Hepatic stellate cell (primary cell): ENCODE measurements around the gene HSF2BP.
A peak's percentile ranks its signal among the peaks of the same experiment; 100 is the strongest.
"Not testable (repeated sequence)": the region's sequence is repeated elsewhere in the genome, so short reads cannot be mapped to it uniquely, and the experiment has no call there.

ENCODE experiments used
- DNase-seq: peaks from one replicate; pipeline ENCODE4 v3.0.0; 2011; ENCODE audit warnings: low spot score

The HSF2BP gene

DNA sequence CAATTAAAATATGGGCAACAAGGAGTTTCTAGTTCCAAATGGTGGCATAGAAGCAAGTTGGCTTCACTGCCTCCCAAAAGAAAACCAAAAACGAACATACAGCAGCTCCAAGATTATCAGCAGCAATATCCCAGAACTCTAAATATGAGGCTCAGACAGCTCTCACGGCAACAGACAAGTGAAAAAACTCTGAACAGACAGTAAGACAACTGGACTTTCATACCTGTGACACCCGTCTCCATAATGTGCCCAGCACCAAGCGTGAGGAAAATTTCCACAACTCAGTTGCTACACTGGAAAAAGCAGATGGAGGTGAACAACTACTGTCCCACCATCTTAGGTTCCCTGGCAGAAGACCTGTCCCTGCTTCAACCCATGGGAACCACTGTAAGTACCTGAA is 39.9 kb downstream of the HSF2BP start:
- DNase-seq: no peak

DNA sequence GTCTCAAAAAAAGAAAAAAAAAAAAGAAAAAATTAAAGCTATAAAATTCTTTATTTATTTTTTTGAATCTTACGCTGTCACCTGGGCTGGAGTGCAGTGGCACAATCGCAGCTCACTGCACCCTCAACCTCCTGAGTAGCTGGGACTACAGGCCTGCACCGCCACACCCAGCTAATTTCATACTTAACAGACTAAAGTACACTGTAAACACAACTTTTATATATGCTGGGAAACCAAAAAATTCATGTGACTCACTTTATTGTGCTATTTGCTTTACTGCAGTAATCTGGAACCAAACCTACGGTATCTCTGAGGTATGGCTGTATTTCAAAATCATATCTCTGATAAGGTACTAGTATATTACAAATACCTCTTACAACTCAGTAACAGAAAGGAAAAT is 40.3 kb downstream of the HSF2BP start:
- DNase-seq: no peak

DNA sequence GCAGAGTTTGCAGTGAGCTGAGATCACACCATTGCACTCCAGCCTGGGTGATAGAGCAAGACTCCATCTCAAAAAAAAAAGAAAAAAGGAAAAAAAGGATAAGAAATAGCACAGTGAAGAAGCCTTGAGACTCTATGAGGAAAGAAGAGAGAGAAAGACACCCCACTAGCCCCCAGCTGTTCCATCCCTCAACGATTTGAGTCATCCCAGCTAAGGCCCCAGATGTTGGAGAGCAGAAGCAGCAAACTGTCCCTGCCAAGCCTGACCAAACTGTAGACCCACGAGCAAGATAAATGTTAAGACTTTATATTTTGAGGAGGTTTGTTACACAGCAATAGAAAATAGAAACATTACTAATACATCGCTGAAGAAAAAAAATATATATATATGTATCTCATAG is 42.4 kb downstream of the HSF2BP start:
- not testable (repeated sequence) for DNase-seq

DNA sequence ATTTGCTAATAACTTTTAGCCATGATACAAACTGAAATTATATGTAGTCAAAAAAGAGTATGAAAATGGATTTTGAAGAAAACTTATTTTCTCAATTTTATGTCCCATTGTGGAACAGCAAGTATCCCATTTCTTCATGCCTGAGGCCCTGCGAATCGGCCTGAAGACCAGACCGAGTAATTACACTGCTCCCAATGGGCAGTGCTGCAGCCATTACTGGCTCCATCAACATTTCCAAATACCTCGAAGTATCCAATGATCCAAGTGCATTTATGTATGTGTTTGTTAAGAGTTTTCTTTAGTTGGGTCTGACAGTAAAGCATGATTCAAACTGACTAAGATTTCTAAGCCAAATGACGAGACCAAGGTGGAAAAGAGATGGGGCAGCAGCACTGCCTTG is 44.4 kb downstream of the HSF2BP start:
- DNase-seq: no peak

DNA sequence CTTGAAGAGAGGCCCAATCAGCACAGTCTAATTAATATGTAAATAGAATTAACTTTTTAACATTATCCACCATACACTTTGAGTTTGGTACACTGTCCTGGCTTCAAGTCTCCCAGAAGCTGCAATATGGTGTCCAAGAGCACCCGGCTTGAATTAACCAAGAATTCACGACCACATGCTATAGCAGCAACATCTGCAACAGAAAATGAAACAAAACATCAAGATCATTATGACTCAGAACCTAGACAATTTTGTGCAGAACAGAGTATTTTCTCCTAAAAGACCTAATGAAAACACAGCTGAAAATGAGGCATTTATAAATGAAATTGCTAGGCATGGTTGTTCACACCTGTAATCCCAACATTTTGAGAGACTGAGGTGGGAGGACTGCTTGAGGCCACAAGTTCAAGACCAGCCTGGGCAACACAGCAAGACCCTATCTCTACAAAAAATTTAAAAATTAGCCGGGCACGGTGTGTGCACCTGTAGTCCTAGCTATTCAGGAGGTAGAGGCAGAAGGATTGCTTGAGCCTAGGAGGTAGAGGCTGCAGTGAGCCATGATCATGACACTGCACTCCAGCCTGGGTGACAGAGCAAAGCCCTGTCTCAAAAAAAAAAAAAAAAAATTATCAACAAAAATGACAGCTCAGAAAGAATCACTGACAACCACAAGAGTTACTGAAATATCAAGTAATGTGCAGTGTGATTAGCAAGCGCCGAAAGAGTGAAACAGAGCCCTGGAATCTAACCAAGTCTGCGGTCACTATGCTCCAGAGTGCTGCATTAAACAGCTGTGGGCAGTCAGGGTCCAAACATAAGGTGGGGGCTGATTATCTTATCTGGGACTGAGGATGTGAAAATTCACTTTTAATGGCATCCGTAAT is 45.3 kb downstream of the HSF2BP start:
- no peak for DNase-seq

DNA sequence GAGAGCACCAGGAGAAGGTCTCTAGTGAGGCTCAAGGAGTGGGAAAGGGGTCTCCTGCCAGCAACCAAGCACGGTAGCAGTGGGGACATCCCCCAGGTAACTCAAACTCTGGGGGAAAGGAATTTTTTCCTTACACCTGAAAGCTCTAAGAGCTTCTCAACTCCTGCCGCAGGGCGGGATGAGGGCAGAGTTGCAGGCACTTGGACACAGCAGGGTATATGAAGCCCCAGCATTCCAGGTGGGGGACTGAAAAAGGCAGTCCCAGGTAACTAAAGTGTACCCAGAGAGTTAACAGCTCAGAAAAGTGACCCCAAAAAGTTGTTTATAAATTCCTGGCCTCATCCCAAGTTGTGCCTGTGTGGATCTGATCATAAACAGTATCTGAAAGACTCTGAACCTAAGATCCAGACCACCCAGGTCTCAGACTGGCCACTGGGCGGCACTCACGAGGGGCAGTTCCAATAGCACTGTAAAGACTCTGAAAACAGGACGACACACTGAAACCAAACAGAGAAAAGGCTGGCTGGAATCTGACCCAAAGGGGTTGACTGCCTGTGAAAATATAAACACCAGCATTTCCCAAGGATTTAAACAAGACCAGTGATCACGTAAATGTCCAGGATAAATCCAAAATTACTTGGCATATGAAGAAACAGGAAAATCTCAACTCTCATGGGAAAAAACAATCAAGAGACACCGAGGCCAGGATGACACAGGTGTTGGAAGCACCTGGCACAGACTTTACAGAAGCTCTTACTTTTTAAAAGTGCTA is 47.5 kb downstream of the HSF2BP start:
- DNase-seq: peak; percentile 64

DNA sequence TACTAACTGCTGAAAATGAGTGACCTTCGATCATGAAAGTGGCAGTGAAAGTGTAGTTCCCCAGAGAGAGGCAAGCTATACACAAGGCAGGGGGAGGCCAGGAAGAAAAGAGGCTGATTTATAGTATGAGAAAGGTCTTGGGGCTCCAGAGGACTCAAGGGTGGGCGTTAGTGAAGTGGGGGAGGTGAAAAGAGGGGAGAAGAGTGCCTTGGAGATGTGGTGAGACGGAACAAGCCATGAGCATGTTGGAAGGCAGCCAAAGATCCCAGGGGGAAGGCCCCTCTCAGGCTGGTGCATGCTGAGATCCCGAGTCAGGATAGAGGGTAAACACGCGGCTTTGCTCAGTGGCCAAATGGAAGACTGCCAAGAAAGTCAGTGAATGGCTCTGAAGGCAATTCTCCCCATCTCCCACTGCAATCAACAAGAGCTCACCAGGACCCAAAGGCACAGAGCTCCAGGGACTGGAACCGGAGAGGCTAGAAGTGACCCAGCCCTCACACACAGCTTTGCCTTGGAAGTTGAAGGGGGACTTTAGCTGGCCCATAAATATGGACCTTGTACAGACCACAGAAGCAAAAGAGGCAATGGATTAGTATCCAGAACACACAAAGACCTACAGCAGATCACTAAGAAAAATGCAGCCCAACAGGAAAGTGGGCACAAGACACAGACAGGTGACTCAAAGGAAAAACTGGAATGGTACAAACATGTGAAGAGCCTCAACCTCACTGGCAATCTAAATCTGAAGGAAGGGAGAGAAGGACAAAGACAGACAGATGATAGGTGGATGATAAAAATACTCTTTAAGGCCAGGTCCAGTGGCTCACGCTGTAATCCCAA is 49.6 kb downstream of the HSF2BP start:
- no peak for DNase-seq

DNA sequence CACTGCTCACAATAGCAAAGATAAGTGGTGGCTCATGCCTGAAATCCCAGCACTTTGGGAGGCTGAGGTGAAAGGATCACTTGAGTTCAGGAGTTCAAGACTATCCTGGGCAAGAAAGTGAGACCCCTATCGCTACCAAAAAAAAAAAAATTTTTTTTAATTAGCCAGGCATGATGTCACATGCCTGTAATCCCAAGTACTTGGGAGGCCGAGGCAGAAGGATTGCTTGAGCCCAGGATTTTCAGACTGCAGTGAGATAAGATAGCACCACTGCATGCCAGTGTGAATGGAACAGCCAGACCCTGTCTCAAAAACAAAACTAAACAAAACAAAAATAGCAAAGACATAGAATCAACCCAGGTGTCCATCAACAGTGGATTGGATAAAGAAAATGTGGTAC is 50.6 kb downstream of the HSF2BP start:
- DNase-seq: no peak

DNA sequence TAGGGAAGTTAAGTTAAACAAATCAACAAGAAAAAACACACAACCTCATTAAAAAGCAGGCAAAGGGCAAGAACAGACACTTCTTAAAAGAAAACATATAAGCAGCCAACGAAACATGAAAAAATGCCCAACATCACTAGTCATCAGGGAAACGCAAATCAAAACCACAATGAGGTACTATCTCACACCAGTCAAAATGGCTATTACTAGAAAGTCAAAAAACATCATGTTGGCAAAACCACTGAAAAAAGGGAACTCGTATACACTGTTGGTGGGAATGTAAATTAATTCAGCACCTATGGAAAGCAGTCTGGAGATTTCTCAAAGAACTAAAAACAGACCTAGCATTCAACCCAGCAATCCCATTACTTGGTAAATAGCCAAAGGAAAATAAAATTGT is 51.1 kb downstream of the HSF2BP start:
- DNase-seq: no peak

DNA sequence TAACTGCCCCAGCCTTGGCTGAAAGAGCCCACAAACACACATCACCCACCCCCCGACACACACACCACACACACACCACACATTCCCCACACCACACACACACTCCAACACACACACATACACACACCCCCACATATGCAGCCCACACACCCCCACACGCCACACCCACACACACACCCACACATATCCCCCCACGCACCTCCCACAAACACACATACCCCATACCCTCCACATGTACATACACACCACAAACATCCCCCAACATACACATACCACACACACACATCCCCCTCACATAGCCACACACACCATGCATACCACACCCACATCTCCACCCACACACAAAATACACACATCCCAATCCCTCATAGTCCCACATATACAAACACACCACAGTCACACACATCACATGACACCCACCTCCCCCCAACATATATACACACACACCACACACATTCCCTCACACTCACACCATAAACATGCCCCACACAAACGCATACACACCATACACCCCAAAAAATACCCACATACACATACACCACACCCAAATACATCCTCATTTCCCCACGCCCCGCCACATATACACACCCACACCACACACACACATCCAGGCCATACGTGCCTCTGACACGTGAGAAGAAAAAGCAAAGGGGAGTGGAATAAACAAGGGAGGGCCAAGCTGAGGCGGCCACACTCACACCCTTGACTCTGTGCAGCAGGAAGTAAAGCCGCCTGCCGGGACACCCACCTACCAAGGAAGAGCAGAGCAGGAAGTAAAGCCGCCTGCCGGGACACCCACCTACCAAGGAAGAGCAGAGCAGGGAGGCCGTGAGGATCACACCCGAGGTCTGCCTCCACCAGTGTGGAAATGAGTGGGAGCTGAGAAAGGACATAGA is 53.7 kb downstream of the HSF2BP start:
- no peak for DNase-seq

DNA sequence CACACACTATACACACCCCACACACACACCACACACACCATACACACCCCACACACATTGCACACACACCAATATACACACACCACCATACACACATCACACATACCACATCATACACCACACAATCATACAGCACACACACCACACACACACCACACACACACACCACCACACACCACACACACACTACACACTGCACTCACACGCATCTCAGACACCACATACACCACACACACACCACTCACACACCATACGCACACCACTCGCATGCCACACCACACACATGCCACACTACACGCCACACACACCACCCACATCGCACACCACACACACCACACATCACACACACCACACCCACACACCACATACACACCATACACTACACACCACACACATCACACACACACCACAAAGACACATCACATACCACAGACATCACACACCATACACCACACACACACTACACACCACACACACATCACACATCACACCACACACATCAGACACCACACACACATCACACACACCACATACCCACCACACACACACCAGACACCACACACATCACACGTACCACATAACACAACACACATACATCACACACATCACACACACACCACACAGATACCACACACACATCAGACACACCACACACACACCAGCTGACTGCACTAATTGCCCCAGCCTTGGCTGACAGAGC is 54.6 kb downstream of the HSF2BP start:
- DNase-seq: no peak

DNA sequence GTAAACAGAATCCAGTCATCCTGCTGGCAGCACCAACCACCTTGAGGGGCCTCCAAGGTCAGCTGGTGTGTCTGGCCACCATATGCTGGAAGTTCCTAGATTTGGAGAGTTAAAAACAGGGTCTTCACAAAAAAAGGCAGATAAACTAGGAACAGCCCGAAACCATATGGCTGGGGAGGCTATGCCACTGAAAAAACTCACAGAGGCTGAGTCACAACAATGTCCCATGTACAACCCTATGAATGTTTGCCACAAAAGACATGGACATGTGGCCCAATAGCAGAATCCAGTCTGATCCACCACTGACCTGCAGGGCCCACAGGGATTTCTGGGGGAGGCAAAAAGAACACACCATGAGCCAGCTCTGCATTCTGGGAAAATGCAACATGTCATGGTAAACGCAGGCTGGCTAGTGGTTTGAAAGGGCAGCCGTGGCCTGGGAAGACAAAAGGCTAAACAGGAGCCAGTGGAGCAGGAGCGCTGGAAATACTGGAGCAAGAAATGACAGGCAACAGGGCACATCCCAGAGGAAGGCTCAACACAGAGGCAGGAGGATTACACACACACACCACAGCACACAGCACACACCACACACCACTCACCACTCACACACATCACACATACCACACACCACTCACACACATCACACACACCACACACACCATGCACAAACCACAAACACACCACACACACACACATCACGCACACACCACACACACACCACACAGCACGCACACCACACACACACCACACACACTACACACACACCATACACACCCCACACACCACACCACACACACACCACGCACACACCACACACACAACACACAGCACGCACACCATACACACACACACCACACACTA is 55.4 kb downstream of the HSF2BP start:
- peak; percentile 72 for DNase-seq

DNA sequence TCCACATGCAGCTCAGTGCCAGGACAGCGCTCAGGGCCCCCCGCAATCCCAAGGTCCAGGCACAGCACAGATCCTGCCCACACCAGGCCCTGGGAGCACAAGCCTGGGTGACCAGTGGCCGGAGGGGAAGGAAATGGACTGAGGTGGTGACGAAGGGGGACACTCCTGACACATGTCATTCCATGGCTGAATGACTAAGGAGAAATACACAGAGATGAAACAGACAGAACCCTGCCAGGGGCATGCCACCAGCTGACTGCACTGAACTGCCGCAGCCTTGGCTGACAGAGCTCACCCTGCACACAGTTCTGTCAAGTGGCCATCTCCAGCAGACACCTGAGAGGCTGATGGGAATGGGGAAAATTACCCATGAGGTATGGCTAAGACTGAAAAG is 56.1 kb downstream of the HSF2BP start:
- DNase-seq: no peak

DNA sequence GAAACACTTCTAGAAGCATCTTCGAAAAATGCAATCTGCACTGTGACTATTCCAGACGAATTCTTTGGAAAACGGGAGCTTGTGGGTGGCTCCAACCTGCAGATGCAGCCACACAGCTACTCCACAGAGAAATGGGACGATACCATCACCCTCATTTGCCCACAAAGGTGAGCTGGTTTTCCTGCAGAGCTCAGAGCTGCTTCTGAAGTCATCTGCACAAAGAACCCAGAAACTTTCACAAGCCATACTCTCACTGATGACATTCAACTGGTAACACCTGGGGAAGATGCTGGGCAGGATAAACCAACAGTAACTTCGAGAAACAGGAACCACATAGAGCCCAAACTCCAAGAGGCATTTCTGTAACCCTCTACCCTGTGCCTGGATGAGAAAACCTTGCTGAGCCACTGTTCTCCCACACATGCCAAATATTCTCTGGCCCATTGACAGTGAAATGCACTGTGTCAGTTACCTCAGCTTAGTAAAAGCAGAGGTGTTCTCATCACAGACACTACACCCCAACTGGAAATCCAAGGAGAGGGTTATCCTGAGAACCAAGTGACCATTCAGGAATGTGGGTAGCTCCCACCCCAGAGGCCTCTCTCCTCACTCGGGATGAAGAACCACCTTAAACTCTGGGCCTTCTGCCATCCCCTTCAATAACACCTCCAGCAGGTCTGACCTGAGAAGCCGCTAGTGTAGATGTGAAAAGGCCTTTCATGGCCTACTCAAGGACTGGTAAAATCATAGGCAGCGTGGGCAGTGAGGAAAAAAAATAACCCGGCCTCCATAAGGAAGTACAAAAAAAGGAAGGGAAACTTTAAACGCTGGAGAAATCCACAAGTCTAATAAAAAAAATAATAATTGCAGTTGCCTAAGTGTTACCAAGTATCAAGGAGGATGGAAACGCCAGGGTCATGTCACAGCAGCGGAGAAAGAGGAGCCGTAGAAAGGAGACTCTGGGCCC is 56.7 kb downstream of the HSF2BP start:
- DNase-seq: no peak

DNA sequence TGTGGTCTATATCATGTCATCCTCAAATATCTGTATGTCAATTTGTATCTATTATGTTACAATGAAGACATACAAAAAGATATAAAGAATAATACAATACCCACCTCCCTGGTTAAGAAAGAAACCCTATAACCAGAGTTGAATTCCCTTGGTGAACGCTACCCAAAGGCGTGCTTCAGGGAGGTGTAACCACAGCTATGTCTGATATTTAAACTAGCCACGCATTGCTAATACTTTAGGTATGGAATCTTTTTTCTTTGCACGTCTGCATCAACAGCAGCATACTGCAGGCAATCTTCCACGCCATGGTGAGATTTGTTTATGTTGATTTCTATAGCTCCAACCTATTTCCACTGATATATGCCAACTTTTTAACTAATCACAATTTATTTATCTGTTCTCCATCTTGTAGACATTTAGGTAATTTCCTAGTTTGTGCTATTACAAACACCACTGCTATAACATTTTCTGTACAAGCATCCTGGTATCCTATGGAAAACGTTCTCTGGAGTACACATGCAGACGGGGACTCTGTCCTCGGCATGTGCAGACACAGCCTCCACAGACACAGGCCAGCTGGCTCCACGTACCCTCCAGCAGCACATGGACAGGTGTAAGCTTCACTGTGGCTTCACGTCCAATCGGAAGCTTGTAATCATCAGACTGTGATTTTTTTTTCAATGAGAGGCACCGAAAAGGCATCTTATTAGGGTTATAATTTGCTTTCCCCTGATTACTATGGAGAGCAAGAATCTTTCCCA is 58.5 kb downstream of the HSF2BP start:
- DNase-seq: peak; percentile 85

DNA sequence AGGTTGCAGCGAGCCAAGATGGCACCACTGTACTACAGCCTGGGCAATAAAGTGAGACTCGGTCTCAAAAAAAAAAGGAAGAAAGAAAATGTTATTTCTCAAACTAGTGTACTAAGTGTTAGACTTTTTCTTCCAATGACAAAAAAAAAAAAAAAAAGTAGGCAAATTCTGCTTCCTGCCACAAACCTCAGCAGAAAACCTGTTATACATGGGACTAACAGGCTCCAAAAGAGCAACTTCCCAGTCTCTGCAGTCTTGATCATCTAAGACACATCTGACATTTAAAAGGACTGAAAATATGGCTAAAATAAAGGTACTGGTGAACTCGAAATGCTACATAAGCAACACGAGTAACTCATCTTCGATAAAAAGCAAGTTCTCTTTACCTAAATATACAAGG is 59.6 kb downstream of the HSF2BP start:
- DNase-seq: no peak

DNA sequence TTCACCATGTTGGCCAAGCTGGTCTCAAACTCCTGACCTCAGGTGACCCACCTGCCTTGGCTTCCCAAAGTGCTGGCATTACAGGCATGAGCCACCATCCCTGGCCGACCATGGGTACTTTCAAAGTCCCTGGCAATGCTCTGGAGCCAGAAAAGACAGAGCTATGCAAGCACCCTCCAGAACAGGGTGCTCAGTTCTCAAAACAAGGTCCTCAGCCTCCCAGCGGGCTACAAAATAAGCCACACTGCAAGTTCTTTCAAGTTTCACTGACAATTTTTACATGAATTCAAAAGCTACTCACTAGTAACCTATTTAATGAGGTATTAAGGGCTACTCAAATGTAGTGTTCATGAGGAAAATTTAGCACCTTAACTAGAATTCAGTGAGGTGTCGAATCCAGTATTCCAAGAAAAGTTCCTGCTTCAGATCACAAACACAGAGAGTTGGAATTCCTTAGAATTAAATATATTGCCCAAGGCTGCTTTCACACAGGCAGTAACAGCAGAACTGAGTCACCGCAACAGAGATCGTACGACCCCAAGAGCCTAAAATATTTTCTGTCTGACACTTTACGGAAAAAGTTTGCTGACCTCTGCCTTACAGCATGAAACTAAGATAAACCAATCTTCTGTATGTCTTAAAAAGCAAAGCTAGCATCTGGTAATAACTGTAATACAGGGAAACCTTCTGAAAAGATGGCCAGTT is 60.7 kb downstream of the HSF2BP start:
- peak; percentile 25 for DNase-seq
